GM12872 (cell line): Measurements from ENCODE around the gene DPH6.

Experiments
- CTCF ChIP-seq: IDR thresholded peaks from 3 replicates; pipeline ENCODE4 v1.5.1; 2011; ENCODE audit warnings: low read depth, mild to moderate bottlenecking, low read length, moderate library complexity; ENCODE audit not compliant: insufficient read depth

DPH6 gene

GRCh38 chr15:35484231-35484945 lies 61.6 kb downstream of the DPH6 start:
- TF ChIP-seq CTCF = no peak

DNA sequence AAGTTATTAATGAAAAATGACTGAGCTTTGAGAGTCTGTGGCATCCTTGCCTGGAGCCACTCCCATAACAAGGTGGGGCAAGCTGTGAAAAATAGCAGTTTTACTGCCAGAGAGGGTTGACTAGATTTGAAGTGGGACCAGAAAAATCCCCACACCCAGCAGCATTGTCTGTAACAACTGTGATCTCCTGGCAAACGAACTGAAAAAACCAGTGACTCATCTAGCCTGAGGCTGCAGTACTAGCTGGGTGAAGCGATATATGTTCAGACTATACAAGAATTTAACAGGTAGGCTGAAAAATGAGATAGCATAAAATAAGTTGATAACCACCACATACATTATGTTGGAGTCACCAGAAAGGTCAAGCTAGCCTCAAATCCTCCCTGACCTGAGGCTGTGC lies 64.0 kb downstream of the DPH6 start:
- TF ChIP-seq CTCF = no peak

GRCh38 chr15:35481064-35481463 lies 64.9 kb downstream of the DPH6 start:
- no peak for TF ChIP-seq CTCF

DNA sequence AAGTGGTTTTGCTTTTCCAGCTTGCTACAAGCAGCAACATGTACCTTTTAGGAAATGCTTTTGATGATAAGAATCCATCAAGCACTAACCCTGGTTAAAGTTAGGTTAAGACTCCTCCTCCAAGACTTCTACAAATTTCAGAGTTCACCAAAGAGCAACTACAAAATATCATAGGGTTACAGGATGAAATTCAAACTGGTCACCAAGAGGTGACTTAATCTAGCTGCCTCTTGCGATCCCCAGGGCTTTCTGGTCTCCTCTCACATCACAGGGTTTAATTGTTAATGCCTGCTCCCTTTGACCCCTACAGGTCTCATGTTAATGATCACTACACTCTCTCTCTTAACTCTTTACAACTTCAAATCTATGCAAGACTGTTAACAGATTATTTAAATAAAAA lies 66.5 kb downstream of the DPH6 start:
- no peak for TF ChIP-seq CTCF

GRCh38 chr15:35477312-35478262 lies 68.4 kb downstream of the DPH6 start:
- TF ChIP-seq CTCF = no peak

DNA sequence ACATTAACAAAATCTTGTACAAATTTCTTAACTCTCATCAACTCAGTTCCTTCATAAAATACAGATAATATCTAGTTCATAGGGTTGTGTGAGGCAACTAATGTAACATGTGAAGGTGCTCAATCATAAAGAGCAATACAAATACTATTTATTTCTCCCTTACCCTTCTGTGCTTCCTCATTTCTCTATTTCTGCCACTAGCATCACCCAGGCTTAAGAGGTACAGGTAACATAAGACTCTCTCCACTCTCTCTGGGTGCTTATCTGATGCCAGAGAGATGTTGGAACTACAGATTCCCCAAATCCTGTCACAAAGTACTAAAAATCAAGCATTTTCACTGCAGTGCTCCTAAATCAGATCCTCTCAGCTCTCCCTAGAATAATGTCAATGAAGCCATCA lies 74.9 kb downstream of the DPH6 start:
- TF ChIP-seq CTCF = no peak

GRCh38 chr15:35470441-35470840 lies 75.5 kb downstream of the DPH6 start:
- no peak for TF ChIP-seq CTCF
